Activated B cell treated with CpG ODN at 0.5 μM for 24 hours (primary cell): ENCODE data around the gene FXYD5. TPM values are rescaled to one million over a fixed set of nuclear protein-coding genes. Genes with fewer than 3 reads are reported as not detected.
A peak's percentile ranks its signal among the peaks of the same experiment; 100 is the strongest.
"Not testable (repeated sequence)": the region's sequence is repeated elsewhere in the genome, so short reads cannot be mapped to it uniquely, and the experiment has no call there.

Experiments used
- ATAC-seq: fragments of 200-7000 bp; cut with Tn5 transposase; one replicate; pipeline ENCODE4 v1.10.0; 2021; ENCODE audit warnings: low read depth, mild to moderate bottlenecking, moderate library complexity
- CTCF ChIA-PET: fragments of 350-600 bp; sonication (Branson Sonifier 250); formaldehyde crosslinking; loops from one replicate; lab custom pipeline; 2021; ENCODE audit warnings: antibody characterized with exemption; lab: Charles Lee
- POLR2A ChIA-PET: fragments of 350-600 bp; sonication (Branson Sonifier 250); formaldehyde crosslinking; loops from one replicate; lab custom pipeline; 2021; ENCODE audit warnings: antibody characterized with exemption; lab: Charles Lee
- DNase-seq: peaks from one replicate; pipeline ENCODE4 v3.0.0; 2022
- H3K27ac Mint-ChIP-seq: one replicate; pipeline ENCODE4 v1.8.0; 2020; ENCODE audit warnings: mixed read lengths
- H3K27me3 Mint-ChIP-seq: one replicate; pipeline ENCODE4 v1.8.0; 2021; ENCODE audit warnings: mixed read lengths
- H3K36me3 Mint-ChIP-seq: one replicate; pipeline ENCODE4 v1.8.0; 2021; ENCODE audit warnings: low read depth, mixed read lengths
- H3K4me1 Mint-ChIP-seq: one replicate; pipeline ENCODE4 v1.8.0; 2021; ENCODE audit warnings: mixed read lengths
- H3K4me3 Mint-ChIP-seq: one replicate; pipeline ENCODE4 v1.8.0; 2020; ENCODE audit warnings: mild to moderate bottlenecking, mixed read lengths
- H3K9me3 Mint-ChIP-seq: one replicate; pipeline ENCODE4 v1.8.0; 2020; ENCODE audit warnings: mixed read lengths
- CTCF ChIP-seq: fragments of 200-600 bp; IDR thresholded peaks from one replicate; pipeline ENCODE4 v1.8.0; 2022; ENCODE audit warnings: antibody characterized with exemption, mild to moderate bottlenecking
- intact Hi-C: fragments of 100-400 bp; cut with micrococcal nuclease; formaldehyde crosslinking; loops from one replicate; pipeline ENCODE4 v1.15.1; 2024
- total RNA-seq: library from RNA; stranded (reverse); gene quantifications from 2 replicates; pipeline ENCODE4 v1.2.3, GENCODE V29; 2022

Gene FXYD5
- total RNA-seq, 1 donor from 2014 or later: 125 TPM

- Mint-ChIP-seq H3K27me3 (no peaks in the 10 kb centered on the region), H3K9me3 (no peaks in the 10 kb centered on the region), H3K4me3 (no peak overlapping the region), H3K36me3 (peaks cover 17% of the 10 kb centered on the region), H3K27ac (peak overlapping the region; percentile 50), H3K4me1 (peaks cover 32% of the 10 kb centered on the region)
- intact Hi-C loops: no loop called here
- ChIA-PET CTCF (interaction anchor here (1.2 to 1.5 kb wide), 2 partner anchors 16 to 17 kb away, joined by 3 read pairs; no protein-coding TSS in a partner anchor), POLR2A (interaction anchor here (0.8 to 1.2 kb wide), 2 partner anchors 10 to 62 kb away, joined by 6 read pairs; no protein-coding TSS in a partner anchor)
- no peak for DNase-seq
- no peak for TF ChIP-seq CTCF
- ATAC-seq: no peak
Observed at GRCh38 chr19:35151273-35152065, 3.1 kb upstream of the FXYD5 start.

GRCh38 chr19:35153129-35153522, 1.4 kb upstream of the FXYD5 start:
- H3K9me3 Mint-ChIP-seq, H3K27ac Mint-ChIP-seq, intact Hi-C loops, ATAC-seq, DNase-seq, H3K27me3 Mint-ChIP-seq: not testable (repeated sequence)
- ChIA-PET POLR2A (interaction anchor here (1.0 to 3.5 kb wide), 12 partner anchors 9 to 196 kb away, joined by 3 to 63 read pairs (median 4); partner anchors contain the start of gene FXYD7), CTCF (interaction anchor here (1.5 to 1.8 kb wide), 3 partner anchors 11 to 111 kb away, joined by 4 to 19 read pairs (median 6); partner anchors contain the start of gene FXYD7)
- H3K36me3 Mint-ChIP-seq: peaks cover 34% of the 10 kb centered on the region
- H3K4me1 Mint-ChIP-seq: peaks cover 41% of the 10 kb centered on the region
- peak overlapping the region; percentile 99 for H3K4me3 Mint-ChIP-seq

GRCh38 chr19:35153701-35154524, 622 bp upstream of the FXYD5 start:
- TF ChIP-seq CTCF: no peak
- ChIA-PET POLR2A (interaction anchor here (0.6 to 3.5 kb wide), 20 partner anchors 8 to 660 kb away, joined by 3 to 63 read pairs (median 4); partner anchors contain the start of gene FXYD7), CTCF (interaction anchor here (0.7 to 1.8 kb wide), 10 partner anchors 8 to 314 kb away, joined by 3 to 19 read pairs (median 4); partner anchors contain the start of gene FXYD7)
- peak; percentile 66 for ATAC-seq
- Mint-ChIP-seq H3K27me3 (no peaks in the 10 kb centered on the region), H3K4me3 (peak overlapping the region; percentile 99), H3K36me3 (peaks cover 42% of the 10 kb centered on the region), H3K9me3 (no peaks in the 10 kb centered on the region), H3K27ac (peak overlapping the region; percentile 94), H3K4me1 (peaks cover 46% of the 10 kb centered on the region)
- intact Hi-C loops: loop anchor here (1.0 to 2.0 kb wide), 4 partner anchors 17 to 94 kb away; no protein-coding TSS in a partner anchor
- DNase-seq: peak; percentile 68

- DNase-seq: no peak
- POLR2A ChIA-PET: interaction anchor here (1.1 to 3.5 kb wide), 5 partner anchors 11 to 112 kb away, joined by 3 to 63 read pairs (median 33); partner anchors contain the start of gene FXYD7
Observed at GRCh38 chr19:35155441-35155840, 906 bp downstream of the FXYD5 start.

More at GRCh38 chr19:35155441-35155840, 906 bp downstream of the FXYD5 start:
- CTCF ChIA-PET: interaction anchor here (1.6 kb wide), 1 partner anchor 313 kb away, joined by 4 read pairs; no protein-coding TSS in a partner anchor
- no peak for TF ChIP-seq CTCF
- peak; percentile 13 for ATAC-seq
- peak overlapping the region; percentile 99 for H3K4me3 Mint-ChIP-seq
- H3K27me3 Mint-ChIP-seq: no peaks in the 10 kb centered on the region
- peak overlapping the region; percentile 94 for H3K27ac Mint-ChIP-seq
- H3K9me3 Mint-ChIP-seq: no peaks in the 10 kb centered on the region
- peaks cover 56% of the 10 kb centered on the region for H3K36me3 Mint-ChIP-seq
- intact Hi-C loops: loop anchor here (1.0 to 2.0 kb wide), 4 partner anchors 14 to 59 kb away; no protein-coding TSS in a partner anchor
- H3K4me1 Mint-ChIP-seq: peaks cover 49% of the 10 kb centered on the region
